ENCODE measurements around the gene SETDB2. TPM values are rescaled to one million over a fixed set of nuclear protein-coding genes. Genes with fewer than 3 reads are reported as not detected.

SETDB2 gene
- total RNA-seq: 1 to 10 TPM; 1.7 to 6.2 (median 4.6) TPM

- DNase-seq (peak; percentile 98), ATAC-seq (peak; percentile 91 to 94)
- intact Hi-C loops (cut with DNase I; ENCODE audit: low total_unique reads) (loop anchor here (2.0 kb wide), 1 partner anchor 51 kb away; the partner anchor contains the start of gene PHF11), in situ Hi-C loops (cut with MboI; ENCODE audit: low sequenced_read_pairs in 4 of 4) (loop anchor here in 1 of 4 donors (25.0 kb wide), 1 partner anchor 332 kb away; no protein-coding TSS in a partner anchor)
- peak in 3 of 5 experiments; percentile 27 to 52 (median 46) for TF ChIP-seq CTCF (IDR thresholded peaks at IDR 0.05 in 4 of 5, conservative IDR thresholded peaks at IDR 0.05 in 1 of 5)
- peak; percentile 58 to 89 for TF ChIP-seq POLR2A (IDR thresholded peaks at IDR 0.05)
- no peaks in the 10 kb centered on the region for H3K36me3 ChIP-seq
- H3K4me1 ChIP-seq: peaks cover 9 to 20% of the 10 kb centered on the region in 2 donors
- H3K9me3 ChIP-seq: no peaks in the 10 kb centered on the region
- H3K27me3 ChIP-seq: no peaks in the 10 kb centered on the region
- peak within 1 kb of the TSS; percentile 84 to 93 (median 87) for H3K27ac ChIP-seq
- H3K4me3 ChIP-seq: peak within 1 kb of the TSS; percentile 77 to 83 (median 81)
Observed at GRCh38 chr13:49443704-49444523, at the start of gene SETDB2, which contains the start of gene CAB39L. TSS of gene SETDB2 (plus strand) at chr13:49444274. CDS start at chr13:49451894, 7,620 bp downstream. TSS of gene CAB39L (minus strand) at chr13:49444064. CDS start at chr13:49382910, 61,154 bp downstream.

DNA sequence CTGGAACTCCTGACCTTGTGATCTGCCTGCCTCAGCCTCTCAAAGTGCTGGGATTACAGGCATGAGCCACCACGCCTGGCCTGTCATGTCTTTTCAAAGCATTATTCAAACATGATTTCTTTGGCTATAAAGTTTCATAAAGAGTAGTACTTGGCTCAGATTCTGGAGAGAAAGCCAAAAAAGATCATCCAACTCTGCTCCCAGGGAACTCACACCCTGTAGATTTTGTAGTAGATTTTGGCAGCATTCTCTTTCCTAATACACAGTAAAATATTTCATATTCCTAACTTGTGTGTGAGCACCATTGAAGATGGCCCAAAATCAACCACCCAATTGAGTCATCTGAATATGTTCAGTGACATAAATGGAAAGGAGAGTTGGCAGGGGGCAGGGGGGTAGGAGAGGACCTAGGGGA lies 48.6 kb upstream of the SETDB2 start:
- peak overlapping the region in 2 of 4 donors; percentile 39 to 48 for H3K27ac ChIP-seq
- intact Hi-C loops (cut with DNase I; ENCODE audit: low total_unique reads): no loop called here
- no peaks in the 10 kb centered on the region for H3K4me1 ChIP-seq
- no peaks in the 10 kb centered on the region for H3K27me3 ChIP-seq
- TF ChIP-seq POLR2A (IDR thresholded peaks at IDR 0.05): no peak
- no peak for TF ChIP-seq CTCF (IDR thresholded peaks at IDR 0.05 in 4 of 5, conservative IDR thresholded peaks at IDR 0.05 in 1 of 5)
- DNase-seq (peak in 1 of 2 donors; percentile 26), ATAC-seq (peak; percentile 58 to 61)
- H3K36me3 ChIP-seq: no peaks in the 10 kb centered on the region
- in situ Hi-C loops (cut with MboI; ENCODE audit: low sequenced_read_pairs in 4 of 4): no loop called here
- H3K4me3 ChIP-seq: no peak overlapping the region
- no peaks in the 10 kb centered on the region for H3K9me3 ChIP-seq

DNA sequence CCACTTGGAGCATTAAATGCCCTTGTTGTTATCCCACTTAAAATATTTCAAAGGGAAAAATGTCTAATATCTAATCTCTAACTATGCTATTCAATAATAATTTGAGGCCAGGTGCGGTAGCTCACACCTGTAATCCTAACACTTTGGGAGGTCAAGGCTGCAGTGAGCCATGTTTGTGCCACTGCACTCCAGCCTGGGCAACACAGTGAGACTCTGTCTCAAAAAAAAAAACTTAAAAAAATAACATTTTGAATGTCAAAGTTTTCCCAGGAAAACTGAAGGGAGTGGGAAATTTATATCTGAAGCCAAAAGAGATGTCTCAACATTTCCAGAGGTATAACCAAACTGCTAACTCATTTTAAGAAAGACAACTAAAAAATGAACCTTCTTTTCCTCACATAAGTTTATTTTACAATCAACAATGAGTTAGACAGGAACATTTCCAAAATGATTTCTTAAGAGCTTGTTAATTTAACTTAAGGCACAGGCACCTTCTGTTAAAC lies 48.1 kb upstream of the SETDB2 start:
- peak overlapping the region in 3 of 4 donors; percentile 10 to 39 (median 16) for H3K27ac ChIP-seq
- peaks cover 0 to 4% of the 10 kb centered on the region in 2 donors for H3K4me1 ChIP-seq
- in situ Hi-C loops (cut with MboI; ENCODE audit: low sequenced_read_pairs in 4 of 4): no loop called here
- no peaks in the 10 kb centered on the region for H3K36me3 ChIP-seq
- intact Hi-C loops (cut with DNase I; ENCODE audit: low total_unique reads): no loop called here
- TF ChIP-seq POLR2A (IDR thresholded peaks at IDR 0.05): no peak
- TF ChIP-seq CTCF (IDR thresholded peaks at IDR 0.05 in 4 of 5, conservative IDR thresholded peaks at IDR 0.05 in 1 of 5): no peak
- H3K27me3 ChIP-seq: no peaks in the 10 kb centered on the region
- ATAC-seq (no peak), DNase-seq (no peak)
- no peaks in the 10 kb centered on the region for H3K9me3 ChIP-seq
- no peak overlapping the region for H3K4me3 ChIP-seq

DNA sequence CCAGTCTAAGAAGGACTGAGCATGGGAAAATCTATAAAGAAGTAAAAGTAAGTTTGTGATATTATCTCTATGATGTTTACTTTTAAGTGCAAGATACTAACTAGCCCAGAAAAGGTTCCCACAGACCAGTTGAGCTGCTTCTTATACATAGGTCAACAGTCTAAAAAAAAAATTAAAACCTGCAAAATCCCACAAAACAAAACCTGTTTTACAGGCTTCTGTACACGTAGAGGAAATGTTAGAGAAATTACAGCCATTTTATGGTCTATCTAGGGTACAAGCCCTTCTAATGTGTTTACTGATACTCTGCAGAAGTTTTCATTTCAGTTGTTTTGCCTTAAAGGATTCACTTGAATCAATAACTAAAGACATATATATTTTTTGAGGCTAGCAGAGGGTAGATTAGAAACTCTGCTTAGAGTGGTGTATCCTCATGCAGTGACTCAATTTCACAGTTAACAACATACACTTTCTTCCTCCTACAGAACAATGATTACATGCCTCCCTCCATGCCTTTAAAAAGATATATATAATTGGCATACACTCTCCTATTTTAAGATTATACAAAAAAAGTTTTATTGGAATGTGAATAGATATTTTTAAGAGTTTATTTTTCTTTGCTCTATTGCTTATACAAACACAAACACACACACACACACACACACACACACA lies 44.1 kb upstream of the SETDB2 start:
- in situ Hi-C loops (cut with MboI; ENCODE audit: low sequenced_read_pairs in 4 of 4): no loop called here
- intact Hi-C loops (cut with DNase I; ENCODE audit: low total_unique reads): no loop called here
- H3K27ac ChIP-seq: peak overlapping the region in 1 of 4 donors; percentile 9

More for the DNA sequence above, 44.1 kb upstream of the SETDB2 start:
- no peak for TF ChIP-seq CTCF (IDR thresholded peaks at IDR 0.05 in 4 of 5, conservative IDR thresholded peaks at IDR 0.05 in 1 of 5)
- TF ChIP-seq POLR2A (IDR thresholded peaks at IDR 0.05): no peak
- ATAC-seq: no peak
- H3K4me1 ChIP-seq: peaks cover 0 to 4% of the 10 kb centered on the region in 2 donors
- H3K9me3 ChIP-seq: no peaks in the 10 kb centered on the region
- H3K36me3 ChIP-seq: no peaks in the 10 kb centered on the region
- DNase-seq: no peak
- H3K4me3 ChIP-seq: peak overlapping the region; percentile 4 to 46 (median 36)
- H3K27me3 ChIP-seq: no peaks in the 10 kb centered on the region
